A375 (cell line): ENCODE measurements around the gene MAN2C1. TPM values are rescaled to one million over a fixed set of nuclear protein-coding genes. Genes with fewer than 3 reads are reported as not detected.

Experiments
- total RNA-seq: library from RNA; depleted of rRNA; stranded (reverse); fragments of >200 nt; shearing (Covaris generic); gene quantifications from 2 replicates; pipeline ENCODE4 v1.2.3, GENCODE V29; 2014; rRNA removed

The MAN2C1 gene
- total RNA-seq = 207 and 214 TPM in 2 replicates

DNA sequence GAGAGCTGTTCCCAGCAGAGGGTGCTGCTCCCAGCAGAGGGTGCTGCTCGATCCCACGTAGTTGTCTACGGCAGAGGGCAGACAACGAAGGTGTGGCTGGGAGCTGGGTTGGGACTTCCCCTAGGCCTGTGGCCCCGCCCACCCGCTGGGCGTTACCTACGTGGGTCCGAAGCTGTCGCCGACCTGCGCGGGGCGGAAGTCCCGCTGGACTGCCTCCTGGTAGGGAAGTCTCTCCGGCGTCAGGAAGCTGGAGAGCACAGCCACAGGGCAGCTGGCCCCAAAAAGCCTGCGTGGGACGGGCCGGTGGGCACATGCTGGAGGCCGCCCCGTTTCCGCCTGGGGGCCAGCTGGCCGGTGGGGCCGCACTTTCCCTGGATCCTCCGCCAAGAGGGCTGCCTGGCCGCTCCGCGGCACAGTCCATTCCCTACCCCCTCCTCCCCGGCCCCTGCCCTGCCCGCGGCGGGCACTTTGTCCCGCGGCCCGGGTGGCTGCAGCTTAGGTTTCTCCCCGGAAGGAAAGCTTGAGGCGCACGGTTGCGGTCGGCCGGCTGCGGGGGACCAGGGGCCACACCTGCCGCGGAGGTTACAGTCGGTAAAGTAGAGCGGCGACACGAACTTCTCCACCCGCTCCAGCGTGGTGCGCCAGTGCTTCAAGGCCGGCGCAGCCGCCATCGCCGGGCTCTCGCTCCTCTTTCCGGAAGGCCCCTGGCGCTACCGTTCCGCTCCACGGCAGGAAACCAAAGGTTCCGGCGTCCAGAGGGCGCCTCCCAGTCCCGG lies at the start of gene MAN2C1:
Gene MAN2C1 (minus strand): TSS at position 695 of the 776 bp plus-strand sequence. CDS start 24 bp downstream, at position 671.

GRCh38 chr15:75346796-75347221 lies 21.6 kb downstream of the MAN2C1 start, which contains the start of gene NEIL1:
Gene NEIL1 (plus strand): TSS chr15:75347039. CDS start chr15:75348906, 1,867 bp downstream.

GRCh38 chr15:75335705-75336355 lies 32.6 kb downstream of the MAN2C1 start, which contains the start of gene COMMD4:
Gene COMMD4 (plus strand): TSS chr15:75336063. CDS start chr15:75336090, 27 bp downstream.

Other genes starting within 250 kb of the MAN2C1 start
- 14.2 and 14.7 TPM in 2 replicates for gene C15orf39, start 166.7 kb downstream of the MAN2C1 start, total RNA-seq
- gene GOLGA6C, start 110.3 kb downstream of the MAN2C1 start, total RNA-seq = 0.05 TPM in 1 of 2 replicates, not detected in the other
- gene GOLGA6D, start 85.8 kb downstream of the MAN2C1 start, total RNA-seq = not detected in 2 replicates
- gene COMMD4, start 32.5 kb downstream of the MAN2C1 start, total RNA-seq = 166 and 170 TPM in 2 replicates
- 3.8 and 9.4 TPM in 2 replicates for gene NEIL1, start 21.6 kb downstream of the MAN2C1 start, total RNA-seq
- 31.0 and 40.1 TPM in 2 replicates for gene SIN3A, start 83.1 kb upstream of the MAN2C1 start, total RNA-seq
- 14.9 and 15.3 TPM in 2 replicates for gene PTPN9, start 210.7 kb upstream of the MAN2C1 start, total RNA-seq